Left lobe of liver (tissue), 2 donors: ENCODE results near the gene GALNTL6. TPM values are rescaled to one million over a fixed set of nuclear protein-coding genes. Genes with fewer than 3 reads are reported as not detected.
"Not testable (repeated sequence)": the region's sequence is repeated elsewhere in the genome, so short reads cannot be mapped to it uniquely, and the experiment has no call there.

ENCODE experiments used
- ATAC-seq: fragments of 200-7000 bp; cut with Tn5 transposase; one replicate; pipeline ENCODE4 v1.9.1; 2020; ENCODE audit warnings: mild to moderate bottlenecking, moderate library complexity
- DNase-seq: peaks from one replicate; pipeline ENCODE4 v3.0.0-alpha.2; 2020; ENCODE audit warnings: low spot score
- total RNA-seq: library from RNA; stranded (reverse); gene quantifications from one replicate; pipeline ENCODE4 v1.2.1, GENCODE V29; 2021
- donor health status: DM: no; HTN: no; CAD: no; lungs with moderate emphysema.
- donor health status: DM: no; HTN: yes; CAD: no.

GALNTL6 gene
- total RNA-seq, 1 donor from 2014 or later, result not detected

GRCh38 chr4:172707622-172708021 lies 894.4 kb downstream of the GALNTL6 start:
- no peak for DNase-seq
- no peak for ATAC-seq

- ATAC-seq, result no peak
- DNase-seq, result no peak
These were observed 895.0 kb downstream of the GALNTL6 start for GRCh38 chr4:172708184-172708583.

GRCh38 chr4:172709376-172709775 lies 896.2 kb downstream of the GALNTL6 start:
- ATAC-seq, result no peak
- DNase-seq, result no peak

GRCh38 chr4:172716291-172716690 lies 903.1 kb downstream of the GALNTL6 start:
- no peak for DNase-seq
- no peak for ATAC-seq

GRCh38 chr4:172721659-172722058 lies 908.5 kb downstream of the GALNTL6 start:
- DNase-seq (no peak), ATAC-seq (no peak)

- no peak for ATAC-seq
- DNase-seq, result no peak
These were observed 912.4 kb downstream of the GALNTL6 start for GRCh38 chr4:172725581-172725980.

GRCh38 chr4:172726001-172726423 lies 912.8 kb downstream of the GALNTL6 start:
- DNase-seq (no peak), ATAC-seq (no peak)

- no peak for DNase-seq
- no peak for ATAC-seq
These were observed 914.4 kb downstream of the GALNTL6 start for GRCh38 chr4:172727631-172728030.

- not testable (repeated sequence) for DNase-seq, ATAC-seq
These were observed 920.4 kb downstream of the GALNTL6 start for GRCh38 chr4:172733645-172734044.

- ATAC-seq, result no peak
These were observed 921.4 kb downstream of the GALNTL6 start for GRCh38 chr4:172734555-172734954.

GRCh38 chr4:172736046-172736445 lies 922.8 kb downstream of the GALNTL6 start:
- DNase-seq (no peak), ATAC-seq (no peak)

More at GRCh38 chr4:172734555-172734954, 921.4 kb downstream of the GALNTL6 start:
- DNase-seq, result no peak

GRCh38 chr4:172740434-172740833 lies 927.2 kb downstream of the GALNTL6 start:
- DNase-seq (no peak), ATAC-seq (no peak)

- ATAC-seq (no peak), DNase-seq (no peak)
These were observed 937.7 kb downstream of the GALNTL6 start for GRCh38 chr4:172750910-172751309.

GRCh38 chr4:172751550-172751949 lies 938.3 kb downstream of the GALNTL6 start:
- ATAC-seq (no peak), DNase-seq (no peak)

- ATAC-seq, result no peak
These were observed 945.6 kb downstream of the GALNTL6 start for GRCh38 chr4:172758586-172759340.

GRCh38 chr4:172760512-172760911 lies 947.3 kb downstream of the GALNTL6 start:
- no peak for DNase-seq
- ATAC-seq, result no peak

More at GRCh38 chr4:172758586-172759340, 945.6 kb downstream of the GALNTL6 start:
- no peak for DNase-seq

GRCh38 chr4:172762895-172763294 lies 949.7 kb downstream of the GALNTL6 start:
- ATAC-seq (no peak), DNase-seq (no peak)

- DNase-seq (no peak), ATAC-seq (no peak)
These were observed 957.6 kb downstream of the GALNTL6 start for GRCh38 chr4:172770787-172771186.

GRCh38 chr4:172772781-172773180 lies 959.6 kb downstream of the GALNTL6 start:
- ATAC-seq (no peak), DNase-seq (no peak)

- ATAC-seq (no peak), DNase-seq (no peak)
These were observed 963.1 kb downstream of the GALNTL6 start for GRCh38 chr4:172776203-172776861.

GRCh38 chr4:172777729-172778431 lies 964.7 kb downstream of the GALNTL6 start:
- DNase-seq (no peak), ATAC-seq (no peak)

GRCh38 chr4:172778583-172778982 lies 965.4 kb downstream of the GALNTL6 start:
- ATAC-seq, result no peak
- no peak for DNase-seq
